ENCODE results near the gene EXD1. TPM values are rescaled to one million over a fixed set of nuclear protein-coding genes. Genes with fewer than 3 reads are reported as not detected.

EXD1 gene
- total and polyA plus RNA-seq, 9 of the 15 experiments (the other 6 are each of a cell fraction or from before 2014, with no cell fraction given): not detected

GRCh38 chr15:41153733-41154132, 76.8 kb downstream of the EXD1 start:
- 41% methylated on average over 5 of the region's 5 CpGs for WGBS (ENCODE audit: insufficient coverage, low coverage, missing lambda C conversion rate)
- ATAC-seq: no peak
- in situ Hi-C loops (cut with MboI): no loop called here
- Histone ChIP-seq H3K27ac (ENCODE audit: extremely low read depth, low read depth, low read length) (no peak overlapping the region), H3K4me3 (no peak overlapping the region), H3K9me1 (ENCODE audit: control insufficient read depth, insufficient read depth, low read length) (no peaks in the 10 kb centered on the region), H3K36me3 (ENCODE audit: control insufficient read depth, insufficient read depth, low read length) (no peaks in the 10 kb centered on the region), H4K20me1 (replicated peaks; ENCODE audit: control insufficient read depth, insufficient read depth, low read length) (no peaks in the 10 kb centered on the region), H3K4me2 (ENCODE audit: insufficient read depth, low read length) (no peak overlapping the region), H3K79me2 (ENCODE audit: control insufficient read depth, insufficient read depth, low read length) (no peaks in the 10 kb centered on the region), H2AFZ (ENCODE audit: low read depth, low read length) (no peak overlapping the region), H3K4me1 (replicated peaks in 1 of 2; ENCODE audit: control insufficient read depth in 2 of 2, insufficient read depth in 2 of 2, low read length in 2 of 2) (no peaks in the 10 kb centered on the region; a peak in 1 of 5 replicates), H3K9me3 (replicated peaks; ENCODE audit: control insufficient read depth, insufficient read depth, low read depth, low read length) (no peaks in the 10 kb centered on the region), H3K9ac (ENCODE audit: insufficient read depth in 1 of 2, low read depth in 2 of 2, low read length in 2 of 2) (no peak overlapping the region), H3K27me3 (ENCODE audit: control insufficient read depth in 2 of 2, insufficient read depth in 2 of 2, low read length in 2 of 2) (no peaks in the 10 kb centered on the region)
- CTCF ChIA-PET (ENCODE audit: low intra/inter-chr PET ratio): no interaction called here
- POLR2A ChIA-PET: interaction anchor here (0.9 kb wide), 1 partner anchor 117 kb away, joined by 4 read pairs; no protein-coding TSS in a partner anchor
- no peak for FAIRE-seq
- intact Hi-C loops (cut with micrococcal nuclease): no loop called here
- TF ChIP-seq LEF1 (IDR thresholded peaks at IDR 0.05) (no peak), ZNF23 (CRISPR knock-in tag; IDR thresholded peaks at IDR 0.05) (no peak), NCOR1 (IDR thresholded peaks at IDR 0.05) (no peak), PHTF2 (CRISPR knock-in tag; IDR thresholded peaks at IDR 0.05) (no peak), PCBP2 (IDR thresholded peaks at IDR 0.05; ENCODE audit: low read depth, low read length, poor library complexity, severe bottlenecking) (no peak), C11orf30 (IDR thresholded peaks at IDR 0.05; ENCODE audit: low read depth) (no peak), JUNB (CRISPR knock-in tag; conservative IDR thresholded peaks at IDR 0.05) (no peak), BCOR (IDR thresholded peaks at IDR 0.05) (no peak), MEF2D (tag; conservative IDR thresholded peaks at IDR 0.05; ENCODE audit: low read depth) (no peak), NEUROD1 (IDR thresholded peaks at IDR 0.05; ENCODE audit: borderline replicate concordance, low read depth, low read length, partially characterized antibody) (no peak), POLR2A (conservative IDR thresholded peaks at IDR 0.05) (no peak)
- TF ChIP-seq, protein P1, sequence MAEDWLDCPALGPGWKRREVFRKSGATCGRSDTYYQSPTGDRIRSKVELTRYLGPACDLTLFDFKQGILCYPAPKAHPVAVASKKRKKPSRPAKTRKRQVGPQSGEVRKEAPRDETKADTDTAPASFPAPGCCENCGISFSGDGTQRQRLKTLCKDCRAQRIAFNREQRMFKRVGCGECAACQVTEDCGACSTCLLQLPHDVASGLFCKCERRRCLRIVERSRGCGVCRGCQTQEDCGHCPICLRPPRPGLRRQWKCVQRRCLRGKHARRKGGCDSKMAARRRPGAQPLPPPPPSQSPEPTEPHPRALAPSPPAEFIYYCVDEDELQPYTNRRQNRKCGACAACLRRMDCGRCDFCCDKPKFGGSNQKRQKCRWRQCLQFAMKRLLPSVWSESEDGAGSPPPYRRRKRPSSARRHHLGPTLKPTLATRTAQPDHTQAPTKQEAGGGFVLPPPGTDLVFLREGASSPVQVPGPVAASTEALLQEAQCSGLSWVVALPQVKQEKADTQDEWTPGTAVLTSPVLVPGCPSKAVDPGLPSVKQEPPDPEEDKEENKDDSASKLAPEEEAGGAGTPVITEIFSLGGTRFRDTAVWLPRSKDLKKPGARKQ (CRISPR knock-in tag; IDR thresholded peaks at IDR 0.05): no peak
- BruUV-seq (replicated peaks): no TSS peak
- no peak for DNase-seq (ENCODE audit: extremely low read depth in 1 of 4, low spot score in 3 of 4)

All from K562 (cell line).